Measurements from ENCODE around the gene DSN1.
A peak's percentile ranks its signal among the peaks of the same experiment; 100 is the strongest.

DSN1 gene

DNA sequence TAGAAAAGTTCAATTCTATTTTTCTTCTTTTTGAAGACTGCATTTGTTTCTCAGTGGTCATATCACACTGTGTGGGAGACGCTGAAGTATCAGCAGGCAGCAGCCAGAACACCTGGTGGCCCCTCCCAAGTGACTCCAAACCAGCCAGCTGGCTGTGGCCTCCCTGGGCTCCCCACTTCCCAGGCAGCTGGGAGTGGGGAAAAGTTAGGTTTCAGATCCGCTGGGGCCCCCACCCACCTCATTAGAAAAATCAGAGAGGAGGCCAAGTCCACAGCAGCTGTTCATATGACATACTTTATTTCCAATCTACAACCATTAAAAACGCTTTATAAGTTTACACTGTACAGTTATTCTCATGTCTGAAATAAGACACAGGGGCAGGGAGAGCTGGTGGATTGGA, 3.6 kb upstream of the DSN1 start:
- DNase-seq = no peak
- no peak for TF ChIP-seq CTCF (IDR thresholded peaks at IDR 0.05; ENCODE audit: low read depth, low read length, missing control alignments)
- no peak overlapping the region for H3K4me3 ChIP-seq (ENCODE audit: low read depth, low read length)
- in situ Hi-C loops (cut with HindIII; ENCODE audit: low pct_ligation_motif_present, low sequenced_read_pairs) = no loop called here
- no peaks in the 10 kb centered on the region for H3K27me3 ChIP-seq (replicated peaks)
- no peaks in the 10 kb centered on the region for H3K36me3 ChIP-seq (replicated peaks)
- H3K27ac ChIP-seq = no peak overlapping the region

- in situ Hi-C loops (cut with HindIII; ENCODE audit: low pct_ligation_motif_present, low sequenced_read_pairs) = no loop called here
- TF ChIP-seq CTCF (IDR thresholded peaks at IDR 0.05; ENCODE audit: low read depth, low read length, missing control alignments) = no peak
- Histone ChIP-seq H3K27me3 (replicated peaks) (no peaks in the 10 kb centered on the region), H3K36me3 (replicated peaks) (no peaks in the 10 kb centered on the region), H3K4me3 (ENCODE audit: low read depth, low read length) (no peak overlapping the region), H3K27ac (no peak overlapping the region)
- no peak for DNase-seq
Observed at GRCh38 chr20:36775826-36776225, 2.3 kb upstream of the DSN1 start.

DNA sequence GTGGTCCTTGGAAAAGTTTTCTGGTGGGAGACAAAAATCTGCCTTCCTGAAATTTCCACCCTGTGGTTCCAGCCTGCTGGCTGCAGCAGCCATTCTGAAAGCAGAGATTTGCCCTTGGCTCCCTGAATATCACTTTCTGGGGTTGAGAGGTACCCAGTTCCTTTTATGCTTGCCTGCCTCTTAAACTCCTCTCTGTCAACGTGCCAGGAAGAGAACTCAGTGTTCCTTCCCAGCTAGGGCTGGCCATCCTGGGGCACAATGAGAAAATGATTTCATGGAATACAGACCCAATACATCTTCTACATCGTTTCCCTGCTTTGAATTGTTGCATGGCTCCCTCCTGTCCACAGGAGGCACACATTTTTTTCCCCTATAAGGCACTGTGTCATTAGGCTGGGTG, 1.6 kb upstream of the DSN1 start:
- TF ChIP-seq CTCF (IDR thresholded peaks at IDR 0.05; ENCODE audit: low read depth, low read length, missing control alignments) = no peak
- Histone ChIP-seq H3K4me3 (ENCODE audit: low read depth, low read length) (no peak overlapping the region), H3K36me3 (replicated peaks) (no peaks in the 10 kb centered on the region), H3K27me3 (replicated peaks) (no peaks in the 10 kb centered on the region), H3K27ac (no peak overlapping the region)
- in situ Hi-C loops (cut with HindIII; ENCODE audit: low pct_ligation_motif_present, low sequenced_read_pairs) = no loop called here
- DNase-seq = no peak

DNA sequence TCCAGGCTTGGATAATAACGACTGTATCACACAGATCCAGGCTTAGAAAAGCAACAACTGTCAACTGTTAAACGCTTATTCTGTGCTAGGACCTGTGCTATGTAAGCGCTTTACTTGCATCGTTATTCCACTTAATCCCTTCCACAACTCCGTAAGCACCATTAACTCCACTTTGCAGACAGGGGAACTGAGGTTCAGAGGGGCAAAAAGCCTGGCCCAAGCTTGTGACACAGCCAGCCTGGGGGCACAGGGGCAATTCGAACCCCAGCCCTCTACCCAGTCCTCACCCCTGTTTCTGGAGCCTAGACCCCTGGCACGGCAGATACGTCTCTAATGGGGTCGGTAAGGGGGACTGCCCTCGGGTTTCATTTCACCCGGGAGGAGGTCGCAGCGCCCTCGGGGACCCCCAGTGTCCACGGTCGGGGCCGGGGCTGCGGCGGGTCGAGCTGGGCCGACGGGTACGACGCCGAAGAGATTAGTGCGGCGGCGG, 411 bp downstream of the DSN1 start:
- peak overlapping the region; percentile 93 for H3K4me3 ChIP-seq (ENCODE audit: low read depth, low read length)
- no peak for TF ChIP-seq CTCF (IDR thresholded peaks at IDR 0.05; ENCODE audit: low read depth, low read length, missing control alignments)
- H3K27ac ChIP-seq = no peak overlapping the region
- no peaks in the 10 kb centered on the region for H3K27me3 ChIP-seq (replicated peaks)
- H3K36me3 ChIP-seq (replicated peaks) = no peaks in the 10 kb centered on the region
- in situ Hi-C loops (cut with HindIII; ENCODE audit: low pct_ligation_motif_present, low sequenced_read_pairs) = no loop called here
- DNase-seq = no peak

DNA sequence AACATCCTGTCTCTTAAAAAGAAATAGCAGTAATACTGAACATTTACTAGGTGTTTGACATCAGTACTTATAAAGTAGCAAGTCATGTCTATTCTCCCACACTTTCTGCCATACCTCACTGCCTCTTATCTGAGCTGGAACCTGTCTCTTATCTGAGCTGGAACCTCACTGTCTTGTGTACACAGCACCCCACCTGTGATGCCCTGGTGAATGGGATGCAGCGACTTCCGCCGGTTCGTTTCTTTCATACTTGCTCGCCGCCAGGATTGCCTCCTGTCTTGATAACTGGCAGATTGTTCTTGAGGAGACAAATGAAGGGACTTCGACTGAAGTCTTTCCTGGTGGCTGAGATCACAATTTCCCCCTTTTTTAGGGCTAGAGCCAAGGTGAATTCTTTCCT, 2.9 kb downstream of the DSN1 start:
- no peak for TF ChIP-seq CTCF (IDR thresholded peaks at IDR 0.05; ENCODE audit: low read depth, low read length, missing control alignments)
- in situ Hi-C loops (cut with HindIII; ENCODE audit: low pct_ligation_motif_present, low sequenced_read_pairs) = no loop called here
- H3K36me3 ChIP-seq (replicated peaks) = no peaks in the 10 kb centered on the region
- H3K27ac ChIP-seq = no peak overlapping the region
- DNase-seq = no peak
- H3K27me3 ChIP-seq (replicated peaks) = no peaks in the 10 kb centered on the region
- no peak overlapping the region for H3K4me3 ChIP-seq (ENCODE audit: low read depth, low read length)

- in situ Hi-C loops (cut with HindIII; ENCODE audit: low pct_ligation_motif_present, low sequenced_read_pairs) = no loop called here
- H3K36me3 ChIP-seq (replicated peaks) = no peaks in the 10 kb centered on the region
- no peak for DNase-seq
- no peak overlapping the region for H3K27ac ChIP-seq
- TF ChIP-seq CTCF (IDR thresholded peaks at IDR 0.05; ENCODE audit: low read depth, low read length, missing control alignments) = no peak
- no peak overlapping the region for H3K4me3 ChIP-seq (ENCODE audit: low read depth, low read length)
- no peaks in the 10 kb centered on the region for H3K27me3 ChIP-seq (replicated peaks)
Observed at GRCh38 chr20:36768768-36769430, 4.7 kb downstream of the DSN1 start.
